Activated CD4-positive, alpha-beta T cell treated with anti-CD3 and anti-CD28 coated beads, Interleukin-2, amount 50 U/mL, for 4 hours (primary cell): ENCODE measurements around the gene EXOC4.
"Not testable (repeated sequence)": the region's sequence is repeated elsewhere in the genome, so short reads cannot be mapped to it uniquely, and the experiment has no call there.

ENCODE experiments used
- DNase-seq, 2 experiments: peaks; one replicate each; pipeline ENCODE4 v3.0.0-alpha.2; 2020

Gene EXOC4

DNA sequence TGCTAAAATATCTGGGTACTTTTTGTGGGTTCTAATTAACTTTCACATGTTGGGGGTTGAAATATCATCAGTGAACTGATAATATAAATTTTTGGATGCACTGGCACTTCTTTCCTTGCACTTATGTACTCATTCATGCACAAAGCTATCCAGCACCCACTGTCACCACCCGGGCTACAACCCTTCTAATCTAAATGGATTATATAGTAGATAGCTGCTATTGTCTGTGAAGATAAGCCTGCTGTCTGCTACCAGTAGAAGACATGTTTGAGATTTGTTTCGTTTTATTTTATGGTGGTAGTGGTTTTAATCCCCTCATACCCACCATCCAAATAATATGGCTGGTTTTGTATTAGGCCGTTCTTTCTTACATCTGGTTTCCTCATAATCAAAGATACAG, 520.7 kb downstream of the EXOC4 start:
- no peak for DNase-seq

DNA sequence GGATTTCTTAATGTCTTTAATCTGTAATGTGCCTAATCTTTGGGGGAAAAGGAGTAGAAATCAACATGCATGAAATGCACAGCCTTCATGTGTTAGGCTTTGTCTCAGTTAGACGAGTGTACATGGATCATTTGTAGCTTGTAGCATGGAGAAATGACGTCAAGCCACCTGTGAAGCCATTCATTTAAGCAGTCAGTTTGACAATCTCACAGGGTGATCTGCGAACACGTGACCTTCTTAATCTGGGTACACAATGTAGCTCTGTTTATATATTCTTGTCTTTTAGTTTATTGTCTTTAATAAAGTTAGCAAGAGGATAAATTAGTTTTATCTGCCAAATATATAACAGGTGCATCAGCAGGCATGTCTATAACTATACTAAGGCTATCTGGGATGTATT, 522.3 kb downstream of the EXOC4 start:
- no peak for DNase-seq

DNA sequence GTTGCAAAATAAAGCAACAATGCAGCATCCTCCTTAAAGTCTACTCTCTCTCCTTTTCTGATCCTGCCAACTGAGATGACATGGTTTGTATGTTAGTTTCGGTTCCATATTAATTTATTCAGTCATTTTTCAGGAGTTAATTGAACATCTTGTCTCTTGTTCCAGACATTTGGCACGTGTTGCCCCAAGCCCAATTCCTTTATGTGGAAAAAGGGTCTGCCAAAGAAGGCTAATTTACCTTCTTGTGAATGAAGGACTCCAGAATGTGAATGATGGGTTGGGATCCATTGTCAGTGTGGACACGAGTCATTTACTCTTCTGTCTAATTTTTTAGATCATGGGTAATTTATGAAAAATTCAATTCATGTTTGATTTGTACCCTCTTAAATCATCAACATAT, 523.4 kb downstream of the EXOC4 start:
- no peak for DNase-seq

DNA sequence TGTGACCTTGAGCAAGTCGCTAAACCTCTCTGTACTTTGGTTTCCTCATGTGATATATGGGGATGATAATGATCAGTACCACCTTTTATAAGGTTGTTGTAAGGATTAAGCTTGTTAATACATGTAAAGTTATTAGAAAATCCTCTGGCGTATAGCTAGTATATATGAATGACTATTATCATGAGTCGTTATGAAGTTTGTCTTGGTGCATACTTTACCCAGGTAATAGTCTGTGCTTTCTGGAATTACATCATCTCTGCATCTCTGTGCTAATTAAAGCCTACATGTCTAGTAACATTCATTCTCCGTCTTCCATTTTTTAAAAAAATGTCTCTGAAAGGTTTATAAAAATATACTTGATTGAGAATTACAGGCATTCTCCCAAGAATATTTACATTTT, 524.8 kb downstream of the EXOC4 start:
- DNase-seq = no peak

DNA sequence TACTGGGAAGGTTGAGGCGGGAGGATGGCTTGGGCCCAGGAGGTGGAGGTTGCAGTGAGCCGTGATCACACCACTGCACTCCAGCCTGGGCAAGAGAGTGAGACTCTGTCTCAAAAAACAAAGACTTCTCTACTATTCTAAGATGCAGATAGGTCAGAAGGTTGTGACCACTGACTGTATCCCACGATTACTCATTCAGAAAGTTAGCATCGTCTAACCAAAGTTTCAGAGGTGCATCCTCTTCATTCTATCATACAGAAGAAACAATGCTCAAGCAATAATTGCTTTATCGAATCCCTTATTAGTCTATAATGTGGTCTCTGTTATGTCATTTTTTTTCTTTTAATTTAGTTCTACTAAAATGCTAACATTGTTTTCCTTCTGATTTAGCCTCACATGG, 525.6 kb downstream of the EXOC4 start:
- DNase-seq = no peak

DNA sequence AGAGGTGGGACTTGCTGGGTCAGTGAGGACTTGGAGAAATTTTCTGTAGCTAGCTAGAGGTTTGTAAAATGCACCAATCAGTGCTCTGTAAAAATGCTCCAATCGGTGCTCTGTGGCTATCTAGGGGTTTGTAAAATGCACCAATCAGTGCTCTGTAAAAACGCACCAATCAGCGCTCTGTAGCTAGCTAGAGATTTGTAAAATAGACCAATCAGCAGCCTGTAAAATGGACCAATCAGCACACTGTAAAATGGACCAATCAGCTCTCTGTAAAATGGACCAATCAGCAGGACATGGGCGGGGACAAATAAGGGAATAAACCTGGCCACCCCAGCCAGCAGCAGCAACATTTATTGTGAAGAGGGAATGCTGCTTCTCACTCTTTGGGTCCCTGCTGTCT, 526.7 kb downstream of the EXOC4 start:
- DNase-seq = not testable (repeated sequence)

DNA sequence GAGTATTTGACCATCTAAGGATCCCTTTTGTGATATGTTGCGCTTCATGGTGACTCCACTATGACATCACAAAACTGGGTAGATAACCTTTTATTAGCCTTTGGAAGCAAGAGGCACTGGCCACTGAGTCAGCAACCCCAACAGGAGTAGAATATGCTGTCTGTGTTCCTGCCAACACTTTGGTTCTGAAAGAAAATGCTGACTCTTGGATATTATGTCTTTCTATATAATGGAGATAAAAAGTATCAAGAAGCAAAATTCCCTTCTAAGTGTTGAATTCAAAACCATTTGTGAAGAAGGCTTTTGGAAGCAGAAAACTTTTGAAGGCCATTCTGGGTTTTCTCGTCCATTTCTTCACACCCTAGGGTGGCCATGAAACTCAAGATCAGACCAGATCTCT, 528.0 kb downstream of the EXOC4 start:
- no peak for DNase-seq

DNA sequence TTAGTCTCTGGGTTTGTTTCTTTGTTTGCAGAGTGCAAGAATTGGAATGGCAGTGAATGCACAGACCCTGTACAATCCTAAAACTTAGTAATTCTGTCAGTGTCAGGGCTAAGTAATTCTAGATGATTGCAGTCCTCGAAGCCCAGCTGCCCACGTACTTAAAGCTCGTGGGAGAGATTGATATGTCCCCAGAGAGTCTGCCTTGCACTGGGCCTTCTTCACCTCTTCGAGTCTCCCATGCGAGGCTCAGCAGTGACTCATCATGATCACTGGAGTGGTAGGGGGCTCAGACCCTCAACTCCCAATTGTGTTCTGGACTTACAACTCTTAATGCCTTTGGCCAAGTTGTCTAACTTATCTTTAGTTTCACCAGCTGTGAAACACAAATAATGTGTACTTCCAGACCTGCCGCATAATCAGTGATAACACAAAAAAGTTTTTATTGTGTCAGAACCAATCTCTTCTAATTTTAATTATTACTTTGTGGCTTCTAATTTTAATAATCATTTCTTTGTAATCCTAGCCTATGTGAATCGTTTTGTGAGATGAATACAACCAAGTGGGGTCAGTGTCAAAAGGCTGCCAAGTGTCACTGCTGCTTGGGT, 528.7 kb downstream of the EXOC4 start:
- no peak for DNase-seq

DNA sequence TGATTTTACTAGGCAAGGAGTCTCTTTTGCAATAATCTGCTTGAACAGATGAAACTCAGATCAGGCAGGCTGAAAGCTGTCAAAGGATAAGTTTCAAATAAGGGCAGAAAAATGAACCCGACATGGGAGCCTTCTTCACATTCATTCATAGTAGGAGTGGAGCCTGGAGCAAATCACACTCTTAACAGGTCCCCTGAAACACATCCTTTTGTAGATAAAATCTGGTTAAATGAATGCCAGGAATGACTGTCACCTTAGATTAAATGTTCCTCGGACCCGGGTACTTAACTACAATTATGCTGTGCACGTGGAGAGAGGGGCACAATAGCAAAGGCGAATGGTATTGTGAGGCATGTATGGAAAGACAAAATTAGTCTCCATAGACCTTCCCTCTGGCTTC, 529.6 kb downstream of the EXOC4 start:
- DNase-seq = no peak

DNA sequence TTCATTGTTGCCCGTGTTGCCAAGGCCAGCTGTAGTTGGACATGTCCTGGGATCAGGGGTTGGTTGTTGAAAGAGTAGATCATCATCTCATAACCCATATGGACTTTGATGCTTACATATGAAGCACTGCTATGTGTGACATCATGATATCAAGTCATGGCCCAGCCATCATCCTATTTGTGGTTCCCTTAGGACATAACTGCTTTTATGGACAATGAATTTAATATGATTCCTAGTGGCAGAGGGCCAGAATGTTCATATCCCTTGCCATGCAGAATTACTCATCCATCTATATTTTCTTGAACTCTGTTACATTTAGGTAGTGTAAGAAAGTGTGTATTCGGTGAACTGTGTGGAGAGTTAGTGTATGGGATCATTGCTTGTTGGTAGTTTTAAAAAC, 530.4 kb downstream of the EXOC4 start:
- no peak for DNase-seq

DNA sequence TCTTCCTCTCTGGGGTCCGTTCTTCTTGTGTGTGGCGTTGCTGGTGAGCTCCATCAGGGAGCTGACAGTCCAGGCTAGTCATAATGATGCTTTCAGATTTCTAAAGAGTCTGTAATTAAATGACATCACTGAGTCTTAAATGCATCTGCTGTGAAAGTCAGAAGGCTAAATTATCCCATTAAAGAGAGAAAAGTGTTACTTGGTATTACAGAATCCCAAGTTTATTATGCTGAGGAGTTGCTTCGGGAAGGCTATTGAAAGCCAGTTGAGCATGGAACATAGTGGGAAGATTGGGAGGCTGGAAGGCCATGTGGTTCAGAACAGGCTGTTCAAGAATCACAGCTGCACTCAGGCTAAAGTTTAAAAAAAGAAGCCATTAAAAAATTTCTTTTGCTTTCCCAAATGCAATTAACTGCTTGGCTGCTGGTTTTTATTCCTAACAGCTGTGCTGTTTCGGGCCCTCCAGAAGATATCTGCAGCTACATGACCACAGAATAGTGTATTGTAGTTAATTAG, 531.7 kb downstream of the EXOC4 start:
- no peak for DNase-seq

DNA sequence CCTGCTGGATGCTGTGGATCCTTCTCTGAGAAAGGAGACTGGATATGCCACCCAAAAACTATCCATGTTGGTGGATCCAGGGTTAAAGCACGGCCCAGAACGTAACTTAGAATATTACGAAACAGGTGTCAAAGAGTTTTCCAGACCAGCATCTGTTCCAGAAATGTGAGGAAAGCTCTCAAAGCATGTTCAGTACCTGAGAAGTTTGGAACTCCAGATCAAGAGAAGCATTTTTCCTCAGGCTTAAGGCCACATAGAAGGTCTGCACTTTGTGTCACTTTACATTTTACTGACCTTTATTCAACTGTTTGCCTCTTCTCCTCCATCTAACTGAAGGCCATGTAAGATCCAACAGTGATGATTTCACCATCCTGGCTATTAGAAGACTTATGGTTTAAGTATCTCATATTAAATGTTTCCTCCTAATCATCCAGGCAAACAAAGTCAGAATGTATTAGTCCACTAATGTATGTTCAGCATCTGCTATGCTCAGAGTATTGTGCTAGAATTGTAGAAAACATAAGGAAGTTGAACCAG, 533.6 kb downstream of the EXOC4 start:
- no peak for DNase-seq

DNA sequence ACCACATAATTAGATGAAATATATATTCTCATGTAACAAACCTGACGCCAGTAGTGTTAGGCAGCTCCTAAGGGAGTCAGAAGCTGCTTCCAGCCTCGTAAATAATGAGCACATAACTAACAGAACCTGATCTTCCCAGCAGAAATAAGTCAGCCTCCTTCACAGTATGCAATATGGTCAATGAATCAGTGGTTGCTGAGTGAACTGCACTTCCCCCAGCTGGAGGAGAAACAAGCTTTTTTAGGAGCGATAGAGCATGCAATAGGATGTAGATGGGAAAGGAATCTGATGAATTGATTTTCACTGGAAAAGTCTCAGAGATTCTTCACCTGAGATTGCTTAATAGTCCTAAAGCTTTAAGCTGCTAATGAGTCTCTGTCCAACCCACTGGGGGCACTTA, 537.1 kb downstream of the EXOC4 start:
- DNase-seq = no peak

DNA sequence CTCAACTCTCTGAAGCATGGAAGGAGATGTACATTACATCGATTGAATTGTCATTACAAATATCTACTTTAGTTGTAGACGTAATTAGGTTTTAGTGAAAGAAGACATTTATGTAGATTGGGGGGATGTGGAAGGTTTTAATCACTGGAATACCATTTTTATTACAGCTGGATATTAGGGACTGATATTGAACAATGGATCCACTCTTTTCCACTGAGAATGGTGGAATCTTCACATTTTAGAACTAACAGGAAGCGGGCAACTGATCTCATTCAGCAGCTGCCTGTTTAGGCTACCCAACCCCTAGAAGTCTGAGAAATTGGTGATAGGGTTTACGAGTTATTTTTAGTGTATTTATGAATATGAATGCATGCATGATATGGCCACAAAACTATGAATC, 538.0 kb downstream of the EXOC4 start:
- no peak for DNase-seq

DNA sequence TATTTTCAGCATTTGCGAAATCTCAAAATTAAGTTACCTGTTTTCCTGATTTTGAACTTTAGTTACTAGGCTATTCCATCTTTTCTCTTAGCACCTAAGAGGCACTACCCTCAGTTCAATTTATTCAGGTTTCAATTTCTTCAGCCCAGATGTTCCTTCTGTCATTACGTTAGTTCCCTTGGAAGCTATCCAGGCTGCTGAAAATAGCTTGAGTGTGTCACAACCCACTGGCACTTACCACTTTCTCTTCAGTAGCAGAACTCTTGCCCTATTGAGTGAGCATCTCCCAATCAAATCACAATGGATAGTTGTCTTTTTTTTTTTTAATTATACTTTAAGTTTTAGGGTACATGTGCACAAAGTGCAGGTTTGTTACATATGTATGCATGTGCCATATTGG, 541.6 kb downstream of the EXOC4 start:
- DNase-seq = no peak

DNA sequence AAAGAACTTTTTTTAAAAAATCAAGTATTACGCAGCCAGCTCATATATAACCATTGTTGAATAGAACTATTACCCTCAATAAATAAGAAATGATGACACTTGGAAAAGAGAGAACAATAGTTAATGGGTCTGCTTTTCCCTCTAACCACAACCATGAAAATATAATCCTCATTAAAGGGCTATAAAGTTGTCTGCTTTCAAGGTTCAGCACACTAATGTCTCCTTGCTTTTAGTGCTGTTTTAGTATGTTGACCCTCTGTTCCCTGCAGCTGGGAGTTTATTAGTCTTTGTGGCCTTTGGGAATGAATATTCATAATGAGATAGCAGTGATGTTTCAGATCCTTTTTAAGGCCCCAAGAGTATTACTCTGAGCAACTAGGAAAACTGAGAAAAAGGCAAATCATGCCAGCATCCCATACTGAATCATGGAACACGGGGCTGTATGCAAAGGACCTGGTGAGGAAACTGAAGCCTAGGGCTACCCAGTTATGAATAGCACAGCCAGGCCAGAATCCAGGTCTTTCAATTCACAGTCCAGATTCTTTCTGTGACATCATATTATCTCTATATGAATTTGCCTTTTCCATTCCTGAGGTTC, 542.3 kb downstream of the EXOC4 start:
- DNase-seq = no peak

DNA sequence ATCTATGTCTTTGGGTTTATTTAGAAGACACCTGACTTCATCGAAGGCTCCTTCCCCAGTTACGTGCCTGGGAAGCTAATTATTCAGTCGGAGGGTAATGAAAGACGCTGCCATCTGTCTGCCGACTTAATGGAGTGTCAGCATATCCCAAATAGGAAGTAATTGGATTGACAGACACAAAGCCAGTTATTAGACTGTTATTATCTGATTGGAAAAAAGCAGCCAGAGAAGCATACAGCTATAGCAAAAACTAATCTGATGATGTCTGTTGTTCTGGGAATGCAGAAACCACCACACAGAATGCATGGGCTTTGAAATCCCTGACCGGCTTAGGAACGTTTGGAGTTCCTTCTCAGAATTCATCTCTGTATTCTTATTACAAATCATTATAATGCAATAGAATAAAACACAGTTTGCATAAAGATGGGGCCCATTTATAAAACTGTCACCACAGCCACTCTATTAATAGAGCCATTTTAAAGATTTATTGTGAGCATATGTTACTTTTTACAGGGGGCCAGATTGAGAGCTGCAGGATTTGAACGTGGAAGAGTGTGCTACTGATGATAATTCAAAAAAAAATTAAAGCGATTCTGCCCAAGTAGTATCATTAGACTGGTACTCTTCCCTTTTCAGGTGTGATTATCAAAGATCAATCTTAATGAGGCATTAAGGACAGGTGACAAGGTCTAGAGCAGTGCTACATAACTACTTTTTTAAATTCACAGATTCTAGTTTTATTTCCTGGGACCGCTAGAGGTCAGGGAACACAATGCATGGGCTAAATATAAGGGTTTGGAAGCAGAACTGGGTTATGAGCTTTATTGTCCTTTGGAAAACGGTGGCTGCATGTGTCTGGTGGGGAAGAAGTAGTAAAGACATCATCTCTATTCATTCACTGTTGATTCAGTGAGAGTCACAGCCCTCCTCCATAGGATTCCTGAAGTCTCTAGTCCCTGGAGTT, 544.2 kb downstream of the EXOC4 start:
- no peak for DNase-seq

DNA sequence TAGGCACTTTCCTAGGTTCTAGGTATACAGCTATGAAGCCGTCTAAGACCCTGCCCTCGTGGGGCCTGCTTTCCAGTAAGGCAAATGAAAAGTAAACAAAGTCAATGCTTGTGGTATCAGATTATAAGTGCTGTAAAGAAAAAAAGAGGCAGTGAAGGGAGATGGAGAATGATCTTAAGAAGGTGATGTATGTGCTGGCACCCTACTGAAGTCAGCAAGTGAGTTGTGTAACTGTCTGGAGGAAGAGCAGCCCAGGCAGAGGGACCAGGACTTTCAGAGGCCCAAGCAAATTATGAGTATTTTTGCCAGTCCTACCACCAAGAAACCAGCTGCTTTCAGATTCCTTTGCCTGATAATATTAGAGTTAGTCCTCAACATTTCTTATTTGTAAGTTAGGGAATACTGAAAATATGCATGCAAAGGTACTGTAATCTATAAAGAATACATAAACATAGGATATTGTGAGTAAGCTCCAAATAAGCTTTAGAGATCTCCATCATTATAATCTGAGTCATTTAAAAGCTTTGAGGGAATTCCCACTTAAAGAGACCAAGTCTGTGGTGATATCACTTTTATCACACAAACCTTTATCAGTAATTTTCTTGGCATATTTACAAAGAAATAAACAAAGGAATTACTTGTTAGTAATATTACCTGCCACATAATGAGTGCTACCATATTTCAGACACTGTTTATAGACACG, 545.1 kb downstream of the EXOC4 start:
- no peak for DNase-seq

DNA sequence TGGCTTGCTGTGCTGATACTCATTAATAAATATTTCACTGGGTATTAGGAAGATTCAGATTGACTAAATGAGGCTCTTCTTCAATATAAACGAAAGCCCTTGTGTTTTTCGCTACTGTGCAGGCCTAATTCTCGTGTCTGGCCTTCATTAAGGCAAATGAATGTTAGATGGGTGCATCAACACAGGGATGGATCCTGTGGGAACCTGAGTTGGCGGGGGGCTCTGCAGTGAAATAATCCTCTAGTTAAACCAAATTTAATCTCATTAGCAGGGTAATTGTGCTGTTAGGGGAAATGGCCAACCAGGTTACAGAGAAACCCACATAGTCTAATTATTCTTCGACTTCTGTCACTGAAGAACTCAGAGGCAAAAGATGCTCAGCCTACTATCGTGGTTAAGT, 548.5 kb downstream of the EXOC4 start:
- DNase-seq = no peak

DNA sequence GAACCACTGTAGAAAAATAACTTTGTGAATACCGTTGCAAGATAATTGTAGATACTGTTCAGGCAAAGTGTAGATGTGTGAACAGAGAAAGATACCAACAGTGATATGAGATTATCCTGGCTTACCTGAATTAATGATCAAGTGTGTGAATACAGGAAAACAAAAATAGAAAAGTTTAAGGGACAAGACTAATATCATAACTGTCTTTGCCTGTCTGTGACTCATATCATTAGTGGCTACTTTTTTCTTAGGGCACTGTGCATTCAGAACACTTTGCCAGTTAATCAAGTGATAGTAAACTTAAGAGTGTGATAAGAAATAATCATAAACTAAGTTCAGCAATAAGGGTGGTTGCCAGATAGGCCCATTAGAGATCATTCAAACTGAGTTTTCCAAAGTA, 551.2 kb downstream of the EXOC4 start:
- no peak for DNase-seq

DNA sequence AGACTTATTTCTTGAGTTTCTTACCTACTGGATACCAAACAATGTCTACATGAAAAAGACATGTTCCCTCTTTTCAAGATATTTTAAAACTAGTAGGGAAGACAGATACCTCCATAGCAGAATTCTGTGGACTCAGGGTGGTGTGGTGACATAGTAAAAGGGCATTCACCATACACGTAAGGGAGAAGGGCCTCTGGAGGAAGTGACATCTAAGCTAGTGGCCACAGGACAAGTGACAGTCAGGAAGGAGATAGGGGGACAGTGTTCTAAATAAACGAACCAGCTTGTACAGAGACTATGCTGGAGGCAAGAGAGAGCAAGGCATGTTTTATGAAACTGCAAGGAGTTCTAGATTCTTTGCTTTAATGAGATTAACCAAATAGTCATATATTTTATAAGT, 552.5 kb downstream of the EXOC4 start:
- DNase-seq = no peak

DNA sequence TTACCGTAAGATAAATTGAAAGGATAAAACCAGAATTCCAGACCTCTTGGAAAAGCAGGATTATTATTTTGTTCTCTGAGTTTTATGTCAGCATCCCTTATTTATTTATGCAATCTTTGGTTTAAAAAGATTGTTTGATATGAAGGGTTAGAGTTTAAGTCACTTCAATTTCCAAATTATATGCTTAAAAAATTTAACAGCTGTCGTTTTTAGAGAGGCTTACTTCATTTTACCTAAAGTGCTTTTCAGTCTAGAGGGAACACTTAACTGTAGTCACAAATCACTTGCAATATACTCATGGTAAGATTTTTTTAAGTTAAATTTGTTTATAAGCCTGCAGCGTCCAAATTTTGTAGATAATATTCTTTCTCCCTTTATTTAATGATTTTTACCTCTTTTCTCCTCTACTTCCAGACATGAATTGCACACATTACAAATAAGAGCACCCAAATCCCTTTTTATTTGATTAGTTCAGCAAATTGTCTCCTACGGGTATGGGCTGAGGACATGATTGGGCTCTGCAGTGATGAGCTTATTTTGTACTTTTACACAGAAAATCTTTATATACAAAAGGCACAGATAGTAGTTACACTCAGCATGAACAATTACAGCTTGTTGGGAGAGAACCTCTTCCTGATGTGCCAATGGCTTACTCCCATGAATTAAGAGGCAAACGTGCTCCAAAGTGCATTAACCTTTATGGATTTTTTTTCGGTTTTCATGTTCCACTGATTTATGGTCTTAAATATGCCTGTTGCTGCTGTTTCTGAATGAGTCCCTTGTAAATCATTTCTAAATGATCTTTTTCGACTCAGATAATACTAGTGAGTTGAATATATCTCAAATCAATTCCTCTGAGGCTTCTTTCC, 555.0 kb downstream of the EXOC4 start:
- no peak for DNase-seq
